OCI-LY3 (cell line): ENCODE results near the gene DNAJB13.
A peak's percentile ranks its signal among the peaks of the same experiment; 100 is the strongest.

Experiments used
- H2AFZ ChIP-seq: fragments of 200-600, 300-600 bp; shearing (Covaris generic); 2 replicates; pipeline ENCODE4 v1.6.0; 2014; ENCODE audit warnings: antibody characterized with exemption, low read depth, low read length
- H3K27ac ChIP-seq: fragments of 200-600, 300-600 bp; sonication (generic); 2 replicates; pipeline ENCODE4 v1.5.1; 2014; ENCODE audit warnings: mild to moderate bottlenecking, low read length, moderate library complexity, mixed read lengths
- H3K27me3 ChIP-seq: fragments of 200-600, 300-600 bp; sonication (generic); 2 replicates; pipeline ENCODE4 v1.6.1; 2014; ENCODE audit warnings: low read depth, low read length, mixed read lengths
- H3K36me3 ChIP-seq: fragments of 200-600, 300-600 bp; sonication (generic); replicated peaks from 2 replicates; pipeline ENCODE3; 2014; ENCODE audit warnings: low read depth, low read length, mixed read lengths
- H3K4me1 ChIP-seq: fragments of 300-600, 200-600 bp; sonication (generic); 2 replicates; pipeline ENCODE4 v1.6.1; 2014; ENCODE audit warnings: low read length, mixed read lengths
- H3K4me2 ChIP-seq: fragments of 200-600, 300-600 bp; sonication (generic); 2 replicates; pipeline ENCODE4 v1.6.1; 2014; ENCODE audit warnings: low read length, mixed read lengths
- H3K4me3 ChIP-seq: fragments of 300-600, 200-600 bp; sonication (generic); 2 replicates; pipeline ENCODE4 v1.5.1; 2014; ENCODE audit warnings: antibody characterized with exemption, mild to moderate bottlenecking, low read length, moderate library complexity
- H3K79me2 ChIP-seq: fragments of 300-600, 200-600 bp; shearing (Covaris generic); 2 replicates; pipeline ENCODE4 v1.6.1; 2014; ENCODE audit warnings: mild to moderate bottlenecking, low read length, mixed read lengths
- H3K9ac ChIP-seq: fragments of 300-600, 200-600 bp; shearing (Covaris generic); 2 replicates; pipeline ENCODE4 v1.6.0; 2014; ENCODE audit warnings: mild to moderate bottlenecking, low read length, moderate library complexity
- H3K9me3 ChIP-seq: fragments of 200-600, 300-600 bp; shearing (Covaris generic); 2 replicates; pipeline ENCODE4 v1.6.1; 2014; ENCODE audit warnings: low read length, mixed read lengths; ENCODE audit not compliant: insufficient read depth
- H4K20me1 ChIP-seq: fragments of 200-600, 300-600 bp; sonication (generic); 2 replicates; pipeline ENCODE4 v1.6.1; 2016; ENCODE audit warnings: low read length, mixed read lengths; ENCODE audit not compliant: insufficient read depth
- CTCF ChIP-seq: fragments of 200-600, 300-600 bp; sonication (generic); IDR thresholded peaks from 2 replicates; pipeline ENCODE4 v1.5.1; 2014; ENCODE audit warnings: antibody characterized with exemption, low read length, low read depth
- EZH2phosphoT487 ChIP-seq: fragments of 200-600 bp; shearing (Covaris generic); IDR thresholded peaks from 2 replicates; pipeline ENCODE4 v1.6.1; 2018; ENCODE audit warnings: antibody characterized with exemption, mixed run types, low read depth

Gene DNAJB13

GRCh38 chr11:73981051-73981805, 30.4 kb downstream of the DNAJB13 start:
- TF ChIP-seq CTCF (no peak), EZH2phosphoT487 (no peak)
- no peak overlapping the region for H2AFZ ChIP-seq
- no peaks in the 10 kb centered on the region for H3K27me3 ChIP-seq
- peaks cover 55% of the 10 kb centered on the region for H3K79me2 ChIP-seq
- H3K9ac ChIP-seq = peak overlapping the region; percentile 99
- no peaks in the 10 kb centered on the region for H3K9me3 ChIP-seq
- peak overlapping the region; percentile 98 for H3K4me2 ChIP-seq
- peaks cover 55% of the 10 kb centered on the region for H3K4me1 ChIP-seq
- H4K20me1 ChIP-seq = peaks cover 42% of the 10 kb centered on the region
- peak overlapping the region; percentile 96 for H3K4me3 ChIP-seq
- peaks cover 58% of the 10 kb centered on the region for H3K36me3 ChIP-seq
- peak overlapping the region; percentile 95 for H3K27ac ChIP-seq

- H3K27me3 ChIP-seq = no peaks in the 10 kb centered on the region
- peaks cover 62% of the 10 kb centered on the region for H3K4me1 ChIP-seq
- H3K27ac ChIP-seq = peak within 1 kb of the TSS; percentile 95
- H3K4me3 ChIP-seq = peak within 1 kb of the TSS; percentile 96
- H2AFZ ChIP-seq = peak within 1 kb of the TSS; percentile 25; the same call in 1 of the 2 replicates
- TF ChIP-seq EZH2phosphoT487 = no peak
- TF ChIP-seq CTCF = no peak
- H3K4me2 ChIP-seq = peak within 1 kb of the TSS; percentile 98
- peaks cover 28% of the 10 kb centered on the region for H4K20me1 ChIP-seq
- peaks cover 44% of the 10 kb centered on the region for H3K36me3 ChIP-seq
- peak within 1 kb of the TSS; percentile 99 for H3K9ac ChIP-seq
- H3K79me2 ChIP-seq = peaks cover 51% of the 10 kb centered on the region
- no peaks in the 10 kb centered on the region for H3K9me3 ChIP-seq
Observed at GRCh38 chr11:73982595-73982989, 31.8 kb downstream of the DNAJB13 start, which contains the start of gene UCP2. Gene UCP2 (minus strand): TSS chr11:73982843. CDS start chr11:73978378, 4,465 bp downstream.

- H3K9ac ChIP-seq = peak overlapping the region; percentile 99
- peaks cover 45% of the 10 kb centered on the region for H3K79me2 ChIP-seq
- peaks cover 23% of the 10 kb centered on the region for H4K20me1 ChIP-seq
- peak overlapping the region; percentile 96 for H3K4me3 ChIP-seq
- H2AFZ ChIP-seq = peak overlapping the region; percentile 25; the same call in 1 of the 2 replicates
- peaks cover 38% of the 10 kb centered on the region for H3K36me3 ChIP-seq
- H3K27me3 ChIP-seq = no peaks in the 10 kb centered on the region
- H3K4me1 ChIP-seq = peaks cover 58% of the 10 kb centered on the region
- peak overlapping the region; percentile 98 for H3K4me2 ChIP-seq
- peak overlapping the region; percentile 95 for H3K27ac ChIP-seq
- H3K9me3 ChIP-seq = no peaks in the 10 kb centered on the region
- TF ChIP-seq EZH2phosphoT487 = no peak
- TF ChIP-seq CTCF = no peak
Observed at GRCh38 chr11:73982990-73983740, 32.3 kb downstream of the DNAJB13 start.
